Activated B cell treated with CpG ODN at 0.5 μM for 24 hours (primary cell): ENCODE results near the gene RSBN1. TPM values are rescaled to one million over a fixed set of nuclear protein-coding genes. Genes with fewer than 3 reads are reported as not detected.

Source experiments
- ATAC-seq: fragments of 200-7000 bp; cut with Tn5 transposase; one replicate; pipeline ENCODE4 v1.10.0; 2021; ENCODE audit warnings: low read depth, mild to moderate bottlenecking, moderate library complexity
- CTCF ChIA-PET: fragments of 350-600 bp; sonication (Branson Sonifier 250); formaldehyde crosslinking; loops from one replicate; lab custom pipeline; 2021; ENCODE audit warnings: antibody characterized with exemption; lab: Charles Lee
- POLR2A ChIA-PET: fragments of 350-600 bp; sonication (Branson Sonifier 250); formaldehyde crosslinking; loops from one replicate; lab custom pipeline; 2021; ENCODE audit warnings: antibody characterized with exemption; lab: Charles Lee
- DNase-seq: peaks from one replicate; pipeline ENCODE4 v3.0.0; 2022
- H3K27ac Mint-ChIP-seq: one replicate; pipeline ENCODE4 v1.8.0; 2020; ENCODE audit warnings: mixed read lengths
- H3K27me3 Mint-ChIP-seq: one replicate; pipeline ENCODE4 v1.8.0; 2021; ENCODE audit warnings: mixed read lengths
- H3K36me3 Mint-ChIP-seq: one replicate; pipeline ENCODE4 v1.8.0; 2021; ENCODE audit warnings: low read depth, mixed read lengths
- H3K4me1 Mint-ChIP-seq: one replicate; pipeline ENCODE4 v1.8.0; 2021; ENCODE audit warnings: mixed read lengths
- H3K4me3 Mint-ChIP-seq: one replicate; pipeline ENCODE4 v1.8.0; 2020; ENCODE audit warnings: mild to moderate bottlenecking, mixed read lengths
- H3K9me3 Mint-ChIP-seq: one replicate; pipeline ENCODE4 v1.8.0; 2020; ENCODE audit warnings: mixed read lengths
- intact Hi-C: fragments of 100-400 bp; cut with micrococcal nuclease; formaldehyde crosslinking; loops from one replicate; pipeline ENCODE4 v1.15.1; 2024
- total RNA-seq: library from RNA; stranded (reverse); gene quantifications from 2 replicates; pipeline ENCODE4 v1.2.3, GENCODE V29; 2022
- TF ChIP-seq, protein P1 (sequence below): fragments of 200-600 bp; IDR thresholded peaks from one replicate; pipeline ENCODE4 v1.8.0; 2022; ENCODE audit warnings: antibody characterized with exemption, mild to moderate bottlenecking

Gene RSBN1
- total RNA-seq, 1 donor from 2014 or later, result 29.1 TPM

DNA sequence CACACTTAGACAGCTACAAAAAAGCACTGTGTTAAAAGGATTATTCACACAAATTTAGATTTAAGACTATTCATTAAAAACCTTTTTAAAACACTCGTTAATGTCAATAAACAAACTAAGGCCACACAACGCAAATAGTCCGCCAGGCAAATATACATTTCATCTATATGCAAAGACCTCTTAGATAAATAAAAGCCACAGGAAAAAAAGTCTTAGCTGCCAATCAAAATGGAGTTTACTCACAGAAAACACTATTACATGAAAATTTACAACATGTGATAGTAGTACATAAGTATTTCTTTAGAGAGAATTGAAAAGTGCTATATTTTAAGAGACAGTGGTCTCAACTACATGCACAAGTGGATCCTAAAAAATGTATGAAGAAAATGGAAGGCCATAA, 50.3 kb downstream of the RSBN1 start:
- peaks cover 45% of the 10 kb centered on the region for H3K36me3 Mint-ChIP-seq
- H3K4me3 Mint-ChIP-seq, result no peak overlapping the region
- no peaks in the 10 kb centered on the region for H3K9me3 Mint-ChIP-seq
- intact Hi-C loops, result no loop called here
- peak overlapping the region; percentile 12 for H3K27ac Mint-ChIP-seq
- ChIA-PET POLR2A (interaction anchor here (0.5 to 1.4 kb wide), 2 partner anchors 50 to 98 kb away, joined by 5 to 6 read pairs; partner anchors contain the start of gene RSBN1), CTCF (no interaction called here)
- no peak for DNase-seq
- ATAC-seq, result no peak
- peaks cover 15% of the 10 kb centered on the region for H3K4me1 Mint-ChIP-seq
- H3K27me3 Mint-ChIP-seq, result no peaks in the 10 kb centered on the region
- TF ChIP-seq, protein P1, sequence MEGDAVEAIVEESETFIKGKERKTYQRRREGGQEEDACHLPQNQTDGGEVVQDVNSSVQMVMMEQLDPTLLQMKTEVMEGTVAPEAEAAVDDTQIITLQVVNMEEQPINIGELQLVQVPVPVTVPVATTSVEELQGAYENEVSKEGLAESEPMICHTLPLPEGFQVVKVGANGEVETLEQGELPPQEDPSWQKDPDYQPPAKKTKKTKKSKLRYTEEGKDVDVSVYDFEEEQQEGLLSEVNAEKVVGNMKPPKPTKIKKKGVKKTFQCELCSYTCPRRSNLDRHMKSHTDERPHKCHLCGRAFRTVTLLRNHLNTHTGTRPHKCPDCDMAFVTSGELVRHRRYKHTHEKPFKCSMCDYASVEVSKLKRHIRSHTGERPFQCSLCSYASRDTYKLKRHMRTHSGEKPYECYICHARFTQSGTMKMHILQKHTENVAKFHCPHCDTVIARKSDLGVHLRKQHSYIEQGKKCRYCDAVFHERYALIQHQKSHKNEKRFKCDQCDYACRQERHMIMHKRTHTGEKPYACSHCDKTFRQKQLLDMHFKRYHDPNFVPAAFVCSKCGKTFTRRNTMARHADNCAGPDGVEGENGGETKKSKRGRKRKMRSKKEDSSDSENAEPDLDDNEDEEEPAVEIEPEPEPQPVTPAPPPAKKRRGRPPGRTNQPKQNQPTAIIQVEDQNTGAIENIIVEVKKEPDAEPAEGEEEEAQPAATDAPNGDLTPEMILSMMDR, result no peak

DNA sequence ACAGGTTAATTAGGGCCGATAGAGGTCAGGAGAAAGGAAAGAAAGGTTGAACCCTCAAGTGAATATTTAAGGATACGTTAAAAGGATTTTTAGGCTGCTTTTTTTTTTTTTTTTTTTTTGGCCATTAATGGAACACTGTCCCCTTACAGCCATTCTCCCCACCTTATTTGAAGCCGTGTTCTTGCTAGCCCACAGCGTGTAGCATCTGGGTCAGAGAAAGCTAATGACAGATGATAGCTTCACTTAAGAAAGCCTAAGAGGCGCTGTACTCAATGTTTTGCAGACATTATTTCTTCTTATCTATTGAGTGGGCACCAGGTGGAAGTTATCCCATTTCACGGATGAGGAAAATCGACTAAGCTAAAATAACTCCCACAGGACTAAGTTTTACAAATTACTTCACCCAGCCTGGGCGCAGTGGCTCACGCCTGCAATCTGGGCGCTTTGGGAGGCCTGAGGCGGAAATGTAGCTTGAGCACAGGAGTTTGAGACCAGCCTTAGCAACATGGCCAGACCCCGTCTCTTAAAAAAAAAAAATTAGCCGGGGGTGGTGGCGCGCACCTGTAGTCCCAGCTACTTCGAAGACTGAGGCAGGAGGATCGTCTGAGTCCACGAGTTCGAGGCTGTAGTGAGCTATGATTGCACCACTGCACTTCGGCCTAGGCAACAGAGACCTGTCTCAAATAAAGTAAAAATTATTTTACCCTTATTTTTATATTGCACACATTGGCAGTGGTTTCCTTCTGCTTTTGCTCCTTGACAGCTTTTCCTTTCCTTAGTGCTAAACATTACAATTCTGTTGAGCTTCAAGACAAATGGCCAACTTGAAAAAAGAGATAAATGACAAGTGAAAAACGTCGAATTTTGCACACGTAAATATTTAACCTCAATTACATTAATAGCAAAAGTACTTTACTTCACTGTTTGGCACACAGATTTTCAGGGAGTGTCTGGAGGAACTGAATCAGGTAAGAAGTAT, 51.9 kb downstream of the RSBN1 start:
- TF ChIP-seq, protein P1, result no peak
- Mint-ChIP-seq H3K27ac (peak overlapping the region; percentile 98), H3K4me1 (peaks cover 21% of the 10 kb centered on the region), H3K9me3 (no peaks in the 10 kb centered on the region), H3K36me3 (peaks cover 36% of the 10 kb centered on the region), H3K27me3 (no peaks in the 10 kb centered on the region), H3K4me3 (peak overlapping the region; percentile 94)
- ATAC-seq (no peak), DNase-seq (no peak)
- ChIA-PET POLR2A (interaction anchor here (0.6 to 4.2 kb wide), 23 partner anchors 8 to 1142 kb away, joined by 3 to 78 read pairs (median 6); partner anchors contain the start of genes AP4B1, HIPK1, LRIG2 and MAGI3), CTCF (interaction anchor here (1.0 to 2.3 kb wide), 3 partner anchors 52 to 688 kb away, joined by 4 to 7 read pairs (median 5); partner anchors contain the start of genes LRIG2 and RSBN1)
- intact Hi-C loops, result no loop called here

DNA sequence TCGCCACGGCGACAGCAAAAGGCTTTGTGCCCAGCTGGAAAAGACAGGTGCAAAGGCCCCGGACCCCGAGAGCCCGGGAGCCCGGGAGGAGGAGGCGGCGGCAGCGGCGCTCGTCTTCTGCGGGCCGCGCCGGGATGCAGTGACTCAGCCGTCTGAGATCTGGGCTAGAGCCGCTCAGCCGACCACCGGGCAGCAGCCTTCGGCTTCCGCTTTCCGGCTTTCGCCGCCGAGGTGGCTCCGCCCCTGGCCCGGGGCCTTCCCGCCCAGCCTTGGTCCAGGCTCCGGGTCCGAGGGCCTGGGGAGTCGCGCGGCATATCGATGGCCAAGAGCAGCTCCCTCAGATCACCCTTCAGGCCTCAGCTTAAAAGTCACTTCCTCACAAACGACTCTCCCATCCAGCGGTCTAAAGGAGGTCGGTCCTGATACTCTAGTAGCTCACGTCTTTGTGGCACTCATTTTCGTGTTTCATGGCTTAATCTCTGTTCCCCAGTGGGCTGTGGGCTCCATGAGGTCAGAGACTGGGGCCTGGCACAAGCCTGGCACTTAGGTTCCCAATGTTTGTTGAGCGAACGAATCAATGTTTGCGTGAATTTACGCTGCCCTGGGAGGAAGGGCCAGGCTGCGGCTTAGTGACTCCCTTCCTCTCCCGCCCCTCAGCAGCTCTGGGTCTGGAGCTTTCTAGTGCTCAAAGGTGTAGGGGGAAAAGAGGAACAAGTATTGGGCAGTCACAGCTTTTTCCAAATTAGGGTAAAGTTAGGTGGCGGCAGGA, 52.8 kb downstream of the RSBN1 start, which contains the start of gene PHTF1:
Gene PHTF1, minus strand, starts transcription at position 154 of the 769 bp plus-strand sequence. CDS start 783 bp downstream, outside the sequence.
- H3K9me3 Mint-ChIP-seq, result no peaks in the 10 kb centered on the region
- intact Hi-C loops, result loop anchor here (1.0 to 5.0 kb wide), 12 partner anchors 24 to 1142 kb away; partner anchors contain the start of genes CAPZA1, CSDE1, DCLRE1B and DENND2C
- DNase-seq, result peak; percentile 73
- peak; percentile 88 for ATAC-seq
- H3K27me3 Mint-ChIP-seq, result no peaks in the 10 kb centered on the region
- H3K27ac Mint-ChIP-seq, result peak within 1 kb of the TSS; percentile 98
- TF ChIP-seq, protein P1, result no peak
- peak within 1 kb of the TSS; percentile 94 for H3K4me3 Mint-ChIP-seq
- peaks cover 21% of the 10 kb centered on the region for H3K4me1 Mint-ChIP-seq
- ChIA-PET POLR2A (interaction anchor here (0.7 to 4.2 kb wide), 25 partner anchors 9 to 1141 kb away, joined by 3 to 78 read pairs (median 5); partner anchors contain the start of genes AP4B1, HIPK1, LRIG2 and MAGI3), CTCF (interaction anchor here (1.0 to 2.3 kb wide), 4 partner anchors 53 to 687 kb away, joined by 4 to 7 read pairs (median 4); partner anchors contain the start of genes LRIG2 and RSBN1)
- H3K36me3 Mint-ChIP-seq, result peaks cover 30% of the 10 kb centered on the region

DNA sequence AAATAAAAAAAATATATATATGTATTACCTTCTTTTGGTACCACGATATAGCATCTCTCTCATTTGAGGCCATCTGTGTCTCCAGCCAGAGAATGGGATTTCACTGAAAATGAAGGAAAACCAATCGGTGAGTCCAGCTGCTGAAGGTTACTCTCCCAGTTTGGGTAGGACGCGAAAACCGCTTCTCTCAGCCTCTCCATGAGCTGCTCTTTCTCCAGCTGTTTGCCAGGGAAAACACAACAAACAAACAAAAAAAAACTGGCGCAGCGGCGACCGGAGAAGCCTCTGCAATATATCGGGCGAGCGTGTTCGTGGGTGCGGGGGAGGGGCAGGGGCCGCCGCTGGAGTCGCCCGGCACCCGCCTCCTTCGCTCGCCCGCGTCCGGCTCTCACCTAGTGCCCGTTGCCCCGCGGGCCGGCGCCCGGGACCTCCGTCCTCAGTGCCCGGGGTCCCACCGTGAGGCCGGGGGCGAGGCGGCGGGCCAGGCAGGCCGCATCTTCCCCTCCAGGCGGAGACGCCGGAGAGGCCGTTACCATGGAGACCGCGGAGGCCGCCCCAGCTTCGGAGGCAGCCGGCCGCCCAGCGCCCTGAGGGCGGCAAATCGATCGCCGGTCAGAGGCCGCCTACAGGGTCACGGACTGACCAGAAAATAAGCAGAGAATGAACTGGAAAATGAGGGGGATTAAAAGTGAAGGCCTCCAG, 53.5 kb downstream of the RSBN1 start:
- DNase-seq (peak; percentile 69), ATAC-seq (peak; percentile 48)
- peaks cover 31% of the 10 kb centered on the region for H3K36me3 Mint-ChIP-seq
- ChIA-PET CTCF (interaction anchor here (1.1 to 2.3 kb wide), 4 partner anchors 52 to 686 kb away, joined by 3 to 7 read pairs (median 4); partner anchors contain the start of gene LRIG2), POLR2A (interaction anchor here (0.6 to 4.2 kb wide), 22 partner anchors 8 to 1140 kb away, joined by 3 to 78 read pairs (median 6); partner anchors contain the start of genes AP4B1, HIPK1, LRIG2 and NRAS)
- intact Hi-C loops, result loop anchor here (1.0 to 5.0 kb wide), 12 partner anchors 25 to 1141 kb away; partner anchors contain the start of genes CAPZA1, CSDE1, DCLRE1B and DENND2C
- H3K4me3 Mint-ChIP-seq, result peak overlapping the region; percentile 94
- H3K4me1 Mint-ChIP-seq, result peaks cover 21% of the 10 kb centered on the region
- no peaks in the 10 kb centered on the region for H3K27me3 Mint-ChIP-seq
- no peaks in the 10 kb centered on the region for H3K9me3 Mint-ChIP-seq
- TF ChIP-seq, protein P1, result no peak
- H3K27ac Mint-ChIP-seq, result peak overlapping the region; percentile 98
